ENCODE data around the gene SACM1L.

The SACM1L gene

DNA sequence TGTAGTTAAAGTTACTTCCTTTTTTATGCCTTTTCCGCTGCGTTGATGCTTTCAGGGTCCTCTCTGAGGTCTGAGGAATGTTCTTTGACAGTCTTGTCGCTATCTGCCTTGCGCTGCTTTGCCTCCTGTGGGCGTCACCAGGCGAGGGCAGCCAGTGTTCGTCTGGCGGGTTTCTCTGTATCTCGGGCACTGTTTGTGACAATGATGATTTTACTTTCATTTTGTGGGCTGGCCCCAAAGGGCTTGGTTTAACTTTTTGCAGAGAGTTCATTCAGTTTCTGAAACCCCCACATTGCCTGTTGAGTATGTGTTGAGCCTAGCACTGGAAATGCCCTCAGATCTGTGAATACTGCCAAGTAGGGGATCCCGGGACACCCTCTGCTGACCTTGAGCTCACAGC lies 24.6 kb upstream of the SACM1L start:
- H3K9ac ChIP-seq = no peak overlapping the region
- H3K4me2 ChIP-seq (ENCODE audit: low read length) = peak overlapping the region; percentile 54
- H3K4me3 ChIP-seq (ENCODE audit: low read depth, low read length) = no peak overlapping the region

DNA sequence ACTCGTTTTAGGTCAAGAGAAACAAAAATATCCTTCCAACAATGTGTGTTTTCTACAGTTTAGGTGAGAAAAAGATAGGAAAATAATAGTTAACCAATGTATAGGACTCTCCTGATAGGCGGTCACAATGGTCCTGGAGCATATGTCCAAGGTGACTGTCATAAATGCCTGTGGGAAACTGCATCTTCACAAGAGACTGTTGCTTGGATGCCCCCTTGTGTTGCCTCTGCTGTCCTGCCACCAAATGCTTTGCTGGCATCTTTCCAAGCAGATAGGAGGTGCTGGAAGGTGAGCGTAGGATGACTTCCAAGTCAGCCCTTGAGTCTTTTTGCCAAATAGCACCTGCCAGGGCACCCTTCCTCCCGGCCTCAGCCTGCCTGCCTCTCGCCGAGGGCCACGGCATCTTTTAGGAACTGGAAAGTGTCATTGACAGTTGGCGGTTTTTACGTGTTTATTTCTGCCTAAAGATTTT lies 24.1 kb upstream of the SACM1L start:
- Histone ChIP-seq H3K9me3 (ENCODE audit: control insufficient read depth, low read length) (no peaks in the 10 kb centered on the region), H3K27me3 (ENCODE audit: control insufficient read depth, insufficient read depth, low read length) (no peaks in the 10 kb centered on the region), H3K79me2 (no peaks in the 10 kb centered on the region), H3K27ac (no peak overlapping the region), H3K9ac (no peak overlapping the region), H3K4me1 (peaks cover 2% of the 10 kb centered on the region), H3K4me3 (ENCODE audit: low read depth, low read length) (no peak overlapping the region), H2AFZ (peak overlapping the region; percentile 49), H3K36me3 (ENCODE audit: control insufficient read depth, insufficient read depth, low read length) (no peaks in the 10 kb centered on the region), H3K4me2 (ENCODE audit: low read length) (peak overlapping the region; percentile 54)
- TF ChIP-seq, protein P1, sequence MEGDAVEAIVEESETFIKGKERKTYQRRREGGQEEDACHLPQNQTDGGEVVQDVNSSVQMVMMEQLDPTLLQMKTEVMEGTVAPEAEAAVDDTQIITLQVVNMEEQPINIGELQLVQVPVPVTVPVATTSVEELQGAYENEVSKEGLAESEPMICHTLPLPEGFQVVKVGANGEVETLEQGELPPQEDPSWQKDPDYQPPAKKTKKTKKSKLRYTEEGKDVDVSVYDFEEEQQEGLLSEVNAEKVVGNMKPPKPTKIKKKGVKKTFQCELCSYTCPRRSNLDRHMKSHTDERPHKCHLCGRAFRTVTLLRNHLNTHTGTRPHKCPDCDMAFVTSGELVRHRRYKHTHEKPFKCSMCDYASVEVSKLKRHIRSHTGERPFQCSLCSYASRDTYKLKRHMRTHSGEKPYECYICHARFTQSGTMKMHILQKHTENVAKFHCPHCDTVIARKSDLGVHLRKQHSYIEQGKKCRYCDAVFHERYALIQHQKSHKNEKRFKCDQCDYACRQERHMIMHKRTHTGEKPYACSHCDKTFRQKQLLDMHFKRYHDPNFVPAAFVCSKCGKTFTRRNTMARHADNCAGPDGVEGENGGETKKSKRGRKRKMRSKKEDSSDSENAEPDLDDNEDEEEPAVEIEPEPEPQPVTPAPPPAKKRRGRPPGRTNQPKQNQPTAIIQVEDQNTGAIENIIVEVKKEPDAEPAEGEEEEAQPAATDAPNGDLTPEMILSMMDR (IDR thresholded peaks at IDR 0.05) = peak; percentile 80

More for the DNA sequence above, 24.6 kb upstream of the SACM1L start:
- Histone ChIP-seq H3K36me3 (ENCODE audit: control insufficient read depth, insufficient read depth, low read length) (no peaks in the 10 kb centered on the region), H3K4me1 (peaks cover 2% of the 10 kb centered on the region), H2AFZ (peak overlapping the region; percentile 49), H3K27me3 (ENCODE audit: control insufficient read depth, insufficient read depth, low read length) (no peaks in the 10 kb centered on the region), H3K79me2 (no peaks in the 10 kb centered on the region), H3K27ac (no peak overlapping the region), H3K9me3 (ENCODE audit: control insufficient read depth, low read length) (no peaks in the 10 kb centered on the region)
- TF ChIP-seq, protein P1 (IDR thresholded peaks at IDR 0.05) = no peak

DNA sequence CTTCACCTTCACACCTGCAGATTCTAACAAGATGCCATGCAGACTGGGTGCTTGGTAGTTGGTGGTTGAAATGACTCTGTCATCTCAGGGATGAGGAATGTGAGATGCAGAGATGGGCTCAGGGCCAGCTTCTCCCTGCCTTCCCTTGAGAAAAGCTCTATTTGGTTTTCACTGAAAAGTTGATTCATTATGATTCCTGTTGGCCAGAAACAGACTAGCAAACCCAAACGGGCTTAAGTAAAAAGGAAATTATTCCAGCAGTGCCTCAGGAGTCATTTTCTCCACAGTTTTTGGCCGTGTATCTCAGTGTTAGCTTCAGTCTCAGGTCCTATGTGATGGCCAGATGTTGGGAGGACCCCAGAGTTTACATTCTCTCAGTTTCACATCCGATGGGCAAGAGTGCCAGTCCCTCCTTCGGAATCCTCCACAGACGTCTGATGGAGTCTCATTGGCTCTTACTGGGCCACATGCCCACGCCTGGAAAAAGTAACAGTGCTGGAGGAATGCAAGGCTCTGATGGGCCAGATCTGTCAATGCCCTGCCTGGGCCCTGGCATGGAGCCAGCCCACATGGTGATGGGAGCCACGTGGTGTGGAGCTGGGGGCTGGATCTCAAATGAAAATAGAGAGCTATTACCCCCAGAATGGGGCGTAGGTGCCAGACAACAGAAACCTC lies 22.3 kb upstream of the SACM1L start:
- H3K79me2 ChIP-seq = no peaks in the 10 kb centered on the region
- no peak overlapping the region for H2AFZ ChIP-seq
- H3K4me1 ChIP-seq = peaks cover 2% of the 10 kb centered on the region
- no peak overlapping the region for H3K27ac ChIP-seq
- no peaks in the 10 kb centered on the region for H3K36me3 ChIP-seq (ENCODE audit: control insufficient read depth, insufficient read depth, low read length)
- TF ChIP-seq, protein P1 (IDR thresholded peaks at IDR 0.05) = no peak
- no peaks in the 10 kb centered on the region for H3K27me3 ChIP-seq (ENCODE audit: control insufficient read depth, insufficient read depth, low read length)
- H3K9ac ChIP-seq = no peak overlapping the region
- no peak overlapping the region for H3K4me3 ChIP-seq (ENCODE audit: low read depth, low read length)
- no peaks in the 10 kb centered on the region for H3K9me3 ChIP-seq (ENCODE audit: control insufficient read depth, low read length)
- H3K4me2 ChIP-seq (ENCODE audit: low read length) = no peak overlapping the region

DNA sequence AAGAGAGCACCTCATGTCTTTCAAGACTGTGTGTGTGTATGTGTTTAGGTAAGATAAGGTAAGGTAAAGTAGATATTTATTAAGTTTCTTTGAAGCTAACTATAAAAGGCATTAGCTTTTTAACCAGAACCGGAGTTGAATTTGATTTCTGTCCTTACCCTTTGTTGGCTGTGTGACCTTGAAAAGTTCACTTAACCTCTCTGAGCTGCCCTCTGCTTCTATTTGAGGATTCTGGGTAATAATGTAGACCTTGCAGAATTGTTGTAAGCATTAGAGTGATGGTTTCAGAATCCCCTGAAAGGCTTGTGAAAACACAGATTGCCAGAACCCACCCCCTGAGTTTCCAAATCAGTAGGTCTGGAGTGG lies 21.6 kb upstream of the SACM1L start:
- Histone ChIP-seq H3K4me3 (ENCODE audit: low read depth, low read length) (no peak overlapping the region), H2AFZ (no peak overlapping the region), H3K4me1 (peaks cover 2% of the 10 kb centered on the region), H3K27me3 (ENCODE audit: control insufficient read depth, insufficient read depth, low read length) (no peaks in the 10 kb centered on the region), H3K9ac (no peak overlapping the region), H3K79me2 (no peaks in the 10 kb centered on the region), H3K27ac (no peak overlapping the region), H3K36me3 (ENCODE audit: control insufficient read depth, insufficient read depth, low read length) (no peaks in the 10 kb centered on the region), H3K4me2 (ENCODE audit: low read length) (no peak overlapping the region), H3K9me3 (ENCODE audit: control insufficient read depth, low read length) (no peaks in the 10 kb centered on the region)
- TF ChIP-seq, protein P1 (IDR thresholded peaks at IDR 0.05) = no peak

DNA sequence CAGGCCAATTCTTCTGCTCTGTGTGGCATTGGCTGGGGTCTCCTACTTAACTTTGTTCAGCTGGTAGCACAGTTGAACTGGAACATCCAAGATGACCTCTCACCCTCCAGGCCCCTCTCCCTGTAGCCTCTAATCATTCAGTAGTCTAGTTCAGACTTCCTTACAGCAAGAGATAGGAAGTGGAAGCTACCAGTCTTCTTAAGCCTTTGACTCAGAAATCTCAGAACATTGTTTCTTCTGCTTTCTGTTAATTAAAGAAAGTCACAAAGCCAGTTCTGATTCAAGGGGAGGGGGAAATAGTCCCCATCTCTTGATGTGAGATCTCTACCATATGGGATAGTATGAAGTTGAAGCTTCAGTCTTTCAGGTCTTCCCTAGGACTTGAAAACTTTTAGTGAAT lies 18.8 kb upstream of the SACM1L start:
- H3K4me1 ChIP-seq = peaks cover 2% of the 10 kb centered on the region
- H3K27me3 ChIP-seq (ENCODE audit: control insufficient read depth, insufficient read depth, low read length) = no peaks in the 10 kb centered on the region
- no peak overlapping the region for H3K4me2 ChIP-seq (ENCODE audit: low read length)
- TF ChIP-seq, protein P1 (IDR thresholded peaks at IDR 0.05) = no peak
- H3K79me2 ChIP-seq = no peaks in the 10 kb centered on the region
- no peaks in the 10 kb centered on the region for H3K36me3 ChIP-seq (ENCODE audit: control insufficient read depth, insufficient read depth, low read length)
- H3K9me3 ChIP-seq (ENCODE audit: control insufficient read depth, low read length) = no peaks in the 10 kb centered on the region
- H2AFZ ChIP-seq = no peak overlapping the region
- no peak overlapping the region for H3K9ac ChIP-seq
- H3K27ac ChIP-seq = no peak overlapping the region
- H3K4me3 ChIP-seq (ENCODE audit: low read depth, low read length) = no peak overlapping the region
